GM12878 (cell line): Measurements from ENCODE around the gene SIRT3. TPM values are rescaled to one million over a fixed set of nuclear protein-coding genes. Genes with fewer than 3 reads are reported as not detected.

Source experiments
- MYC ChIP-seq: IDR thresholded peaks from 2 replicates; pipeline ENCODE4 v1.6.1; 2011; ENCODE audit warnings: mild to moderate bottlenecking, low read length, moderate library complexity, inconsistent platforms; ENCODE audit not compliant: insufficient read depth, insufficient replicate concordance, insufficient read length, severe bottlenecking
- polyA plus RNA-seq, 11 experiments: library from polyadenylated mRNA; depleted of rRNA in 4 of 11; unstranded in 6 of 11; stranded (reverse) in 5 of 11; fragments of >200 nt; fragmentation: Nextera tagmentation in 4 of 11; fragmentation: Illumina TruSeq in 1 of 11; extraction: Ambion mirVana in 4 of 11; extraction: Trizol in 1 of 11; gene quantifications; 1 replicate in 1 of 11; 2 replicates in 10 of 11; pipeline versions ENCODE4 v1.2.1 to v1.2.3, GENCODE V29; 2011 to 2016; ENCODE audit warnings: inconsistent platforms in 2 of 11, missing spikeins in 2 of 11, low read depth in 1 of 11
- total RNA-seq, 4 experiments: library from RNA; depleted of rRNA in 3 of 4; stranded (reverse); fragments of >200 nt in 3 of 4; fragmentation: Illumina TruSeq in 1 of 4; extraction: Trizol in 1 of 4; gene quantifications; 2 replicates each; pipeline versions ENCODE4 v1.2.1 to v1.2.3, GENCODE V29; 2013 to 2021
- TF ChIP-seq, protein P1 (sequence below): fragments of 450-650 bp; IDR thresholded peaks from 2 replicates; pipeline ENCODE4 v1.6.1; 2014; ENCODE audit warnings: mild to moderate bottlenecking
- TF ChIP-seq, protein P2 (sequence below): IDR thresholded peaks from 2 replicates; pipeline ENCODE4 v1.6.1; 2012; ENCODE audit warnings: improper control_type of control experiment, low read depth, low read length; ENCODE audit not compliant: insufficient replicate concordance

SIRT3 gene
- total and polyA plus RNA-seq, 10 of the 15 experiments (the other 5 are each of a cell fraction or from before 2014, with no cell fraction given) = 0.90 to 23.2 (median 12.6) TPM

DNA sequence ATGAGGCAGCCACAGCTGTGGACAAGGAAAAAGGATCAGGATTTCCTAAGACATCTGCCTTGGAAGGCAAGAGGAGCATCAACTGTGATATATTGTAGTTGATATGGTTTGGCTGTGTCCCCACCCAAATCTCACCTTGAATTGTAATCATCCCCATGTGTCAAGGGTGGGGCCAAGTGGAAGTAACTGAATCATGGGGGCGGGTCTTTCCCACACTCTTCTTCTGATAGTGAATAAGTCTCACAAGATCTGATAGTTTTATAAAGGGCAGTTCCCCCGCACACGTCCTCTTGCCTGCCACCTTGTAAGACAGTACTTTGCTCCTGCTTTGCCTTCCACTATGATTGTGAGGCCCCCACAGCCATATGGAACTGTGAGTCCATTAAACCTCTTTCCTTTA is 18.4 kb downstream of the SIRT3 start (continued):
- TF ChIP-seq MYC = no peak
- TF ChIP-seq, protein P1, sequence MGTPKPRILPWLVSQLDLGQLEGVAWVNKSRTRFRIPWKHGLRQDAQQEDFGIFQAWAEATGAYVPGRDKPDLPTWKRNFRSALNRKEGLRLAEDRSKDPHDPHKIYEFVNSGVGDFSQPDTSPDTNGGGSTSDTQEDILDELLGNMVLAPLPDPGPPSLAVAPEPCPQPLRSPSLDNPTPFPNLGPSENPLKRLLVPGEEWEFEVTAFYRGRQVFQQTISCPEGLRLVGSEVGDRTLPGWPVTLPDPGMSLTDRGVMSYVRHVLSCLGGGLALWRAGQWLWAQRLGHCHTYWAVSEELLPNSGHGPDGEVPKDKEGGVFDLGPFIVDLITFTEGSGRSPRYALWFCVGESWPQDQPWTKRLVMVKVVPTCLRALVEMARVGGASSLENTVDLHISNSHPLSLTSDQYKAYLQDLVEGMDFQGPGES = no peak
- TF ChIP-seq, protein P2, sequence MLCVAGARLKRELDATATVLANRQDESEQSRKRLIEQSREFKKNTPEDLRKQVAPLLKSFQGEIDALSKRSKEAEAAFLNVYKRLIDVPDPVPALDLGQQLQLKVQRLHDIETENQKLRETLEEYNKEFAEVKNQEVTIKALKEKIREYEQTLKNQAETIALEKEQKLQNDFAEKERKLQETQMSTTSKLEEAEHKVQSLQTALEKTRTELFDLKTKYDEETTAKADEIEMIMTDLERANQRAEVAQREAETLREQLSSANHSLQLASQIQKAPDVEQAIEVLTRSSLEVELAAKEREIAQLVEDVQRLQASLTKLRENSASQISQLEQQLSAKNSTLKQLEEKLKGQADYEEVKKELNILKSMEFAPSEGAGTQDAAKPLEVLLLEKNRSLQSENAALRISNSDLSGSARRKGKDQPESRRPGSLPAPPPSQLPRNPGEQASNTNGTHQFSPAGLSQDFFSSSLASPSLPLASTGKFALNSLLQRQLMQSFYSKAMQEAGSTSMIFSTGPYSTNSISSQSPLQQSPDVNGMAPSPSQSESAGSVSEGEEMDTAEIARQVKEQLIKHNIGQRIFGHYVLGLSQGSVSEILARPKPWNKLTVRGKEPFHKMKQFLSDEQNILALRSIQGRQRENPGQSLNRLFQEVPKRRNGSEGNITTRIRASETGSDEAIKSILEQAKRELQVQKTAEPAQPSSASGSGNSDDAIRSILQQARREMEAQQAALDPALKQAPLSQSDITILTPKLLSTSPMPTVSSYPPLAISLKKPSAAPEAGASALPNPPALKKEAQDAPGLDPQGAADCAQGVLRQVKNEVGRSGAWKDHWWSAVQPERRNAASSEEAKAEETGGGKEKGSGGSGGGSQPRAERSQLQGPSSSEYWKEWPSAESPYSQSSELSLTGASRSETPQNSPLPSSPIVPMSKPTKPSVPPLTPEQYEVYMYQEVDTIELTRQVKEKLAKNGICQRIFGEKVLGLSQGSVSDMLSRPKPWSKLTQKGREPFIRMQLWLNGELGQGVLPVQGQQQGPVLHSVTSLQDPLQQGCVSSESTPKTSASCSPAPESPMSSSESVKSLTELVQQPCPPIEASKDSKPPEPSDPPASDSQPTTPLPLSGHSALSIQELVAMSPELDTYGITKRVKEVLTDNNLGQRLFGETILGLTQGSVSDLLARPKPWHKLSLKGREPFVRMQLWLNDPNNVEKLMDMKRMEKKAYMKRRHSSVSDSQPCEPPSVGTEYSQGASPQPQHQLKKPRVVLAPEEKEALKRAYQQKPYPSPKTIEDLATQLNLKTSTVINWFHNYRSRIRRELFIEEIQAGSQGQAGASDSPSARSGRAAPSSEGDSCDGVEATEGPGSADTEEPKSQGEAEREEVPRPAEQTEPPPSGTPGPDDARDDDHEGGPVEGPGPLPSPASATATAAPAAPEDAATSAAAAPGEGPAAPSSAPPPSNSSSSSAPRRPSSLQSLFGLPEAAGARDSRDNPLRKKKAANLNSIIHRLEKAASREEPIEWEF = no peak
